Endodermal cell (in vitro differentiated cells): ENCODE measurements around the gene MSH3. TPM values are rescaled to one million over a fixed set of nuclear protein-coding genes. Genes with fewer than 3 reads are reported as not detected.
"Not testable (repeated sequence)": the region's sequence is repeated elsewhere in the genome, so short reads cannot be mapped to it uniquely, and the experiment has no call there.

Experiments used
- DNase-seq: peaks from one replicate; pipeline ENCODE4 v3.0.0-alpha.2; 2017
- H3K27ac ChIP-seq: 2 replicates; pipeline ENCODE4 v1.5.1; 2013; ENCODE audit warnings: mild to moderate bottlenecking, low read depth, low read length, moderate library complexity
- H3K27me3 ChIP-seq: 2 replicates; pipeline ENCODE4 v1.6.1; 2013; ENCODE audit warnings: mild to moderate bottlenecking, low read length, moderate library complexity; ENCODE audit not compliant: insufficient read depth, control insufficient read depth, poor library complexity, severe bottlenecking
- H3K36me3 ChIP-seq: 2 replicates; pipeline ENCODE4 v1.7.0; 2013; ENCODE audit warnings: mild to moderate bottlenecking, low read length, moderate library complexity; ENCODE audit not compliant: control insufficient read depth, insufficient read depth
- H3K4me1 ChIP-seq: one replicate; pipeline ENCODE4 v1.7.0; 2013; ENCODE audit warnings: low read length; ENCODE audit not compliant: control insufficient read depth, insufficient read depth
- H3K4me3 ChIP-seq: 2 replicates; pipeline ENCODE4 v1.5.1; 2013; ENCODE audit warnings: mild to moderate bottlenecking, low read length, moderate library complexity
- H3K9ac ChIP-seq: 2 replicates; pipeline ENCODE4 v1.6.1; 2013; ENCODE audit warnings: mild to moderate bottlenecking, low read length, moderate library complexity; ENCODE audit not compliant: poor library complexity, severe bottlenecking; ENCODE audit errors: extremely low read depth
- H3K9me3 ChIP-seq: 2 replicates; pipeline ENCODE4 v1.6.1; 2013; ENCODE audit warnings: mild to moderate bottlenecking, low read length, moderate library complexity; ENCODE audit not compliant: control insufficient read depth
- H3K27ac Mint-ChIP-seq: 2 replicates; pipeline ENCODE4 v1.8.0; 2020; ENCODE audit warnings: mixed read lengths
- H3K27me3 Mint-ChIP-seq: 2 replicates; pipeline ENCODE4 v1.8.0; 2021; ENCODE audit warnings: mild to moderate bottlenecking, mixed read lengths; ENCODE audit not compliant: insufficient read depth
- H3K36me3 Mint-ChIP-seq: 2 replicates; pipeline ENCODE4 v1.8.0; 2020; ENCODE audit warnings: low read depth, mixed read lengths
- H3K4me1 Mint-ChIP-seq: 2 replicates; pipeline ENCODE4 v1.8.0; 2020; ENCODE audit warnings: mixed read lengths
- H3K4me3 Mint-ChIP-seq: 2 replicates; pipeline ENCODE4 v1.8.0; 2020; ENCODE audit warnings: mild to moderate bottlenecking, moderate library complexity, mixed read lengths
- H3K9me3 Mint-ChIP-seq: 2 replicates; pipeline ENCODE4 v1.8.0; 2020; ENCODE audit warnings: mild to moderate bottlenecking, mixed read lengths
- CTCF ChIP-seq: fragments of 200-600 bp; sonication (generic); conservative IDR thresholded peaks from 2 replicates; pipeline ENCODE4 v1.5.0; 2021; ENCODE audit warnings: antibody characterized with exemption, mild to moderate bottlenecking
- WGBS, 2 experiments: methylation state at CpG; one replicate each; pipeline versions ENCODE4 v1.1.5 to v1.1.7; 2013; ENCODE audit warnings: missing lambda C conversion rate in 2 of 2, mixed read lengths in 1 of 2; ENCODE audit not compliant: insufficient coverage in 1 of 2, insufficient read length in 1 of 2; 5-methylcytosine and 5-hydroxymethylcytosine counted together
- total RNA-seq, 2 donors: library from RNA; stranded (reverse); fragmentation: NEBNext Ultra II Directional in 1 of 2; extraction: Animal tissue kit (Norgen Biotek cat#: 25700) in 1 of 2; gene quantifications; 2 replicates in 1 of 2; 3 replicates in 1 of 2; pipeline ENCODE4 v1.2.1, GENCODE V29; 2021

Gene MSH3
- total RNA-seq, 2 donors from 2014 or later, result 17.3 to 25.2 TPM

DNA sequence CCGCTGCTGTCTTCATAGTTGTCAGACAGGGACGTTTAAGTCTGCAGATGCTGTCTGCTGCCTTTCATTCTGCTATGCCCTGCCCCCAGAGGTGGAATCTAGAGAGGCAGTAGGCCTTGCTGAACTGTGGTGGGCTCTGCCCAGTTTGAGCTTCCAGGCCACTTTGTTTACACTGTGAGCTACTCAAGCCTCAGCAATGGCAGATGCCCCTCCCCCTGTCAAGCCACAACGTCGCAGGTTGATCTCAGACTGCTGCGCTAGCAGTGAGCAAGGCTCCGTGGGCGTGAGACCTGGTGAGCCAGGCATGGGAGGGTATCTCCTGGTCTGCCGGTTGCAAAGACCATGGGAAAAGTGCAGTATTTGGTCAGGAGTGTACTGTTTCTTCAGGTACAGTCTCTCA is 192.0 kb downstream of the MSH3 start:
- peaks cover 20% of the 10 kb centered on the region for H3K9me3 ChIP-seq
- not testable (repeated sequence) for H3K4me3 Mint-ChIP-seq, DNase-seq, H3K27ac Mint-ChIP-seq, H3K4me1 ChIP-seq, H3K4me3 ChIP-seq, H3K27ac ChIP-seq, H3K9ac ChIP-seq, H3K27me3 ChIP-seq, H3K4me1 Mint-ChIP-seq, H3K27me3 Mint-ChIP-seq, H3K36me3 ChIP-seq
- peaks cover 36% of the 10 kb centered on the region for H3K9me3 Mint-ChIP-seq
- peaks cover 41% of the 10 kb centered on the region for H3K36me3 Mint-ChIP-seq
- TF ChIP-seq CTCF, result peak; percentile 39
- WGBS, 2 experiments, result 89 to 100% methylated on average over 3 to 8 of the region's 8 CpGs

DNA sequence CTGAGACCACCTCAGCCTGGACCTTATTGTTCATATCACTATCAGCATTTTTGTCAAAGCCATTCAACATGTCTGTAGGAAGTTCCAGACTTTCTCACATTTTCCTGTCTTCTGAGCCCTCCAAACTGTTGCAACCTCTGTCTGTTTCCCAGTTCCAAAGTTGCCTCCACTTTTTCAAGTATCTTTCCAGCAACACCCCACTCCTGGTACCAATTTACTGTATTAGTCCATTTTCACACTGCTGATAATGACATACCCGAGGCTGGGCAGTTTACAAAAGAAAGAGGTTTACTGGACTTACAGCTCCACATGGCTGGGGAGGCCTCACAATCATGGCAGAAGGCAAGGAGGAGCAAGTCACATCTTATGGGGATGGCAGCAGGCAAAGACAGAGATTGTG is 195.7 kb downstream of the MSH3 start:
- Mint-ChIP-seq H3K9me3 (peaks cover 31% of the 10 kb centered on the region), H3K36me3 (peaks cover 47% of the 10 kb centered on the region)
- not testable (repeated sequence) for DNase-seq, H3K27me3 Mint-ChIP-seq, H3K4me1 Mint-ChIP-seq, H3K4me1 ChIP-seq, H3K27ac ChIP-seq, H3K9ac ChIP-seq, H3K27me3 ChIP-seq, H3K27ac Mint-ChIP-seq, H3K4me3 Mint-ChIP-seq
- Histone ChIP-seq H3K36me3 (peaks cover 19% of the 10 kb centered on the region), H3K4me3 (peak overlapping the region; percentile 7), H3K9me3 (peaks cover 20% of the 10 kb centered on the region)
- 90 to 100% methylated on average over 1 of the region's 1 CpG for WGBS, 2 experiments

DNA sequence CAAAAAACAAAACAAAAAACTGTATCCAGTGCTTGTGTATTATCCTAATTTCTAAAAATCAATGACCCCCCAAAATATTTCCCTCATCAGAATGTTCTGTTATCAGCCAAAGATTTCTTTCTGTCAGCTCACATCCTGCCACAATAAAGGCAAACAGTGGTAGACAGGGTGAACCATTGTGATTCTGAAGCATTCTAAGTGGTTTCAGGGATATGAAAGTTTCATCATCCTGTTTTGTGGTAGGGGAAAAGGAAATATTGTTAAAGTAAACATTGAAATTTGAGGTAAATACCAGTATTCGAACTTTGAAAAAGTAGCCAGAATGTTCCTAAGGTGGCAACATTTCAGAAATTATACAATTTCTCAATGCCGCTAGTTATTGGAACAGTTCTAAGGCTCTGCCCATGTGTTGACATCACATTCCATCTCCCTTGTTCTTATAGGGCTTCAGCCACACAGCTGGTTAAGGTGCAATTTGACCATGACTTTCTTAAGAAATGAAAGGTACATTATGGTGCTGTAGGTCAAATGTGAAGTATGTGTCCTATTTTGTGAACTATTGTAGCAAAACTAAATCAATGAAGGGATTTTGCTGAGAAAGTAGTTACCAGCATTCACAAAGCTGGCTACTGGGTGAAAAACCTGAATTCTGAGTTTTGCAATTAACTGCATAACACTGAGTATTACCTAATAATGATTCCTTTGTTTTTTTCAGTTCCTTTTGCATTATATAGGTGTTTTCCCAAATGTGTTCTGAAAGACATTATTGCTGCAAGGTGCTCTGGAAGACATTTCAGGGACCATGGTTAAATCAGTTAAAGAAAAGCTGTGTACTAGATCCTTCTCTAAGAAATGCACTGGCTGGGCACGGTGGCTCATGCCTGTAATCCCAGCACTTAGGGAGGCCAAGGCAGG is 198.1 kb downstream of the MSH3 start:
- H3K27ac ChIP-seq, result no peak overlapping the region
- no peak overlapping the region for H3K4me3 Mint-ChIP-seq
- peak overlapping the region; percentile 39 for H3K27ac Mint-ChIP-seq
- no peak for DNase-seq
- H3K9ac ChIP-seq, result no peak overlapping the region
- no peaks in the 10 kb centered on the region for H3K27me3 ChIP-seq
- no peaks in the 10 kb centered on the region for H3K4me1 ChIP-seq
- peaks cover 41% of the 10 kb centered on the region for H3K9me3 Mint-ChIP-seq
- H3K36me3 ChIP-seq, result peaks cover 33% of the 10 kb centered on the region
- no peak for TF ChIP-seq CTCF
- H3K9me3 ChIP-seq, result peaks cover 25% of the 10 kb centered on the region
- 90 to 95% methylated on average over 2 to 3 of the region's 3 CpGs for WGBS, 2 experiments
- H3K27me3 Mint-ChIP-seq, result no peaks in the 10 kb centered on the region
- H3K36me3 Mint-ChIP-seq, result peaks cover 59% of the 10 kb centered on the region
- no peaks in the 10 kb centered on the region for H3K4me1 Mint-ChIP-seq
- no peak overlapping the region for H3K4me3 ChIP-seq
